Calu3 (cell line): ENCODE results near the gene FBXL19. TPM values are rescaled to one million over a fixed set of nuclear protein-coding genes. Genes with fewer than 3 reads are reported as not detected.

Experiments
- BruUV-seq: library from RNA; stranded (reverse); fragments of 400-500 nt; replicated peaks from 2 replicates; lab custom pipeline; 2021; lab: Mats Ljungman, UMichigan
- CTCF ChIA-PET: fragments of 300-600 bp; sonication (Branson Sonifier 250); formaldehyde crosslinking; loops from one replicate; lab custom pipeline; 2022; ENCODE audit warnings: antibody characterized with exemption; lab: Charles Lee
- DNase-seq: peaks from one replicate; pipeline ENCODE4 v3.0.0; 2022
- H3K27ac Mint-ChIP-seq: one replicate; pipeline ENCODE4 v1.8.0; 2022; ENCODE audit warnings: mixed read lengths; ENCODE audit not compliant: unreplicated experiment
- H3K27me3 Mint-ChIP-seq: one replicate; pipeline ENCODE4 v1.8.0; 2022; ENCODE audit warnings: mixed read lengths; ENCODE audit not compliant: unreplicated experiment
- H3K36me3 Mint-ChIP-seq: one replicate; pipeline ENCODE4 v1.8.0; 2022; ENCODE audit warnings: mild to moderate bottlenecking, moderate library complexity, mixed read lengths; ENCODE audit not compliant: insufficient read depth, unreplicated experiment
- H3K4me1 Mint-ChIP-seq: one replicate; pipeline ENCODE4 v1.8.0; 2022; ENCODE audit warnings: mild to moderate bottlenecking, low read depth, mixed read lengths; ENCODE audit not compliant: unreplicated experiment
- H3K4me3 Mint-ChIP-seq: one replicate; pipeline ENCODE4 v1.8.0; 2022; ENCODE audit warnings: mild to moderate bottlenecking, low read depth, moderate library complexity, mixed read lengths; ENCODE audit not compliant: unreplicated experiment
- H3K9me3 Mint-ChIP-seq: one replicate; pipeline ENCODE4 v1.8.0; 2022; ENCODE audit warnings: low read depth, mixed read lengths; ENCODE audit not compliant: unreplicated experiment
- CTCF ChIP-seq: fragments of 200-600 bp; IDR thresholded peaks from one replicate; pipeline ENCODE4 v1.8.0; 2022; ENCODE audit warnings: antibody characterized with exemption; ENCODE audit not compliant: unreplicated experiment
- intact Hi-C: fragments of 100-400 bp; cut with micrococcal nuclease; formaldehyde crosslinking; loops from one replicate; pipeline ENCODE4 v1.10.0; 2022; ENCODE audit not compliant: unreplicated experiment
- total RNA-seq: library from RNA; stranded (reverse); gene quantifications from 2 replicates; pipeline ENCODE4 v1.2.3, GENCODE V29; 2022

The FBXL19 gene
- total RNA-seq, 1 experiment from 2014 or later = 43.2 TPM

GRCh38 chr16:30965436-30965835 is 42.1 kb downstream of the FBXL19 start:
- H3K36me3 Mint-ChIP-seq = peaks cover 72% of the 10 kb centered on the region
- H3K4me3 Mint-ChIP-seq = no peak overlapping the region
- BruUV-seq = no TSS peak
- no peaks in the 10 kb centered on the region for H3K27me3 Mint-ChIP-seq
- no peaks in the 10 kb centered on the region for H3K9me3 Mint-ChIP-seq
- no peak overlapping the region for H3K27ac Mint-ChIP-seq
- CTCF ChIA-PET = no interaction called here
- DNase-seq = no peak
- no peak for TF ChIP-seq CTCF
- intact Hi-C loops = no loop called here
- H3K4me1 Mint-ChIP-seq = no peaks in the 10 kb centered on the region

GRCh38 chr16:30966033-30966619 is 42.8 kb downstream of the FBXL19 start:
- CTCF ChIA-PET = no interaction called here
- peaks cover 71% of the 10 kb centered on the region for H3K36me3 Mint-ChIP-seq
- H3K27me3 Mint-ChIP-seq = no peaks in the 10 kb centered on the region
- BruUV-seq = no TSS peak
- H3K4me3 Mint-ChIP-seq = no peak overlapping the region
- no peaks in the 10 kb centered on the region for H3K4me1 Mint-ChIP-seq
- intact Hi-C loops = no loop called here
- H3K27ac Mint-ChIP-seq = no peak overlapping the region
- no peak for DNase-seq
- H3K9me3 Mint-ChIP-seq = no peaks in the 10 kb centered on the region
- TF ChIP-seq CTCF = no peak

- Mint-ChIP-seq H3K9me3 (no peaks in the 10 kb centered on the region), H3K36me3 (peaks cover 74% of the 10 kb centered on the region), H3K27me3 (no peaks in the 10 kb centered on the region), H3K4me1 (no peaks in the 10 kb centered on the region), H3K4me3 (no peak overlapping the region), H3K27ac (peak overlapping the region; percentile 17)
- no TSS peak for BruUV-seq
- intact Hi-C loops = no loop called here
- CTCF ChIA-PET = no interaction called here
- no peak for DNase-seq
- TF ChIP-seq CTCF = no peak
Measured at GRCh38 chr16:30967795-30968194, 44.4 kb downstream of the FBXL19 start.

- no peak overlapping the region for H3K27ac Mint-ChIP-seq
- BruUV-seq = no TSS peak
- H3K9me3 Mint-ChIP-seq = no peaks in the 10 kb centered on the region
- DNase-seq = no peak
- H3K4me1 Mint-ChIP-seq = no peaks in the 10 kb centered on the region
- H3K27me3 Mint-ChIP-seq = no peaks in the 10 kb centered on the region
- peaks cover 84% of the 10 kb centered on the region for H3K36me3 Mint-ChIP-seq
- TF ChIP-seq CTCF = no peak
- H3K4me3 Mint-ChIP-seq = no peak overlapping the region
- intact Hi-C loops = no loop called here
- CTCF ChIA-PET = interaction anchor here (0.9 to 1.1 kb wide), 2 partner anchors 11 to 13 kb away, joined by 3 read pairs; no protein-coding TSS in a partner anchor
Measured at GRCh38 chr16:30969246-30969842, 46.0 kb downstream of the FBXL19 start.
